ENCODE measurements around the gene ARL5B. TPM values are rescaled to one million over a fixed set of nuclear protein-coding genes. Genes with fewer than 3 reads are reported as not detected.

ARL5B gene
- total and polyA plus RNA-seq, 12 donors = 2.0 to 10.9 (median 7.2) TPM

GRCh38 chr10:18656724-18657123 is 2.5 kb upstream of the ARL5B start:
- intact Hi-C loops (cut with DNase I) = no loop called here
- Histone ChIP-seq H3K27me3 (no peaks in the 10 kb centered on the region), H3K4me1 (peaks cover 0 to 38% (median 28%) of the 10 kb centered on the region in 9 donors), H3K27ac (no peak overlapping the region), H3K36me3 (peaks cover 0 to 13% (median 0%) of the 10 kb centered on the region in 9 donors), H3K4me3 (no peak overlapping the region), H3K9me3 (no peaks in the 10 kb centered on the region)
- no peak for TF ChIP-seq CTCF (IDR thresholded peaks at IDR 0.05)
- DNase-seq (no peak), ATAC-seq (no peak)
- WGBS, 2 donors = 85 to 88% methylated on average over 3 of the region's 3 CpGs

- Histone ChIP-seq H3K4me3 (peak overlapping the region; percentile 61 to 97 (median 92)), H3K36me3 (peaks cover 0 to 13% (median 0%) of the 10 kb centered on the region in 9 donors), H3K27ac (peak overlapping the region; percentile 90 to 99 (median 98)), H3K4me1 (peaks cover 0 to 47% (median 32%) of the 10 kb centered on the region in 9 donors), H3K9me3 (no peaks in the 10 kb centered on the region), H3K27me3 (no peaks in the 10 kb centered on the region)
- intact Hi-C loops (cut with DNase I) = loop anchor here in 1 of 10 donors (1.0 kb wide), 1 partner anchor 7 kb away; the partner anchor contains the start of gene NSUN6
- TF ChIP-seq CTCF (IDR thresholded peaks at IDR 0.05) = no peak
- peak in 1 of 2 donors; percentile 24 for DNase-seq
- WGBS, 2 donors = 12 to 14% methylated on average over 23 of the region's 23 CpGs
- ATAC-seq = peak in 6 of 8 donors; percentile 0 to 36 (median 4)
Observed at GRCh38 chr10:18658271-18659124, 733 bp upstream of the ARL5B start.

DNA sequence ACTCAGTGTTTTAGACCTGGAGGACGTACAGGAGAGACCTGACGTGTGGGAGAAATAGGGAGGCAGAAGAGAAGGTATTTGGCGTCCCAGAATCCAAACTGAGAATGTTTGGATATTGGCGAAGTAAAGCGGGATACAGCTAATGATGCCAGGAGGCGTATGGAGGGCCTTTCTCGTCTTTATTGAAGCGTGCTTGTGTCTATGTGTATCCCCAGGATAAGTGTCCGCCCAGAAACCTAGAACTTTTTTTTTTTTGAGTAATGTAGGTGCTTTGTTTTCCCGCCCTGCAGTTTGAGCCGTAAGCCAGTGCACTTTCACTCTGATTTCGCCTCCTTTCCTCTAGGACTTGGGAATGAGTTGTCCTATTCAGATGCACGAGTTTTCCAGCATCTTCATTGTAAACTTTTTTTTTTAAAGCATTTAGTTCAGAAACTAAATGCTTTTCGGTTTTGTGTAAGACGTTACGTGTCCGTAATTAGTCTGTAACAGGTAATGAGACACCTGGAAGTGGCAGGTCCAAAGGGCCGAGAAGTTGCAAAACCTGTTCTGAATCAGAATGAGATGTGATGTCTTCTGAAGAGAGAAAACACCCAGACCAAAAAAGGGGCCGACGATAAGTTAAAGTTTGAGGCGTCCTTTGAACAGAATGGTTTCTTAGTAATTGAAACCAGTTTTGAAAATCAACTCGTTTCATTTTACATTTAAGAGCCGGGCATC is 746 bp downstream of the ARL5B start:
- Histone ChIP-seq H3K27ac (peak overlapping the region; percentile 90 to 99 (median 98)), H3K4me3 (peak overlapping the region; percentile 61 to 97 (median 92)), H3K36me3 (no peaks in the 10 kb centered on the region), H3K9me3 (no peaks in the 10 kb centered on the region), H3K4me1 (peaks cover 0 to 50% (median 33%) of the 10 kb centered on the region in 9 donors), H3K27me3 (no peaks in the 10 kb centered on the region)
- DNase-seq (no peak), ATAC-seq (peak in 5 of 8 donors; percentile 1 to 4 (median 2))
- 1% methylated on average over 23 of the region's 23 CpGs for WGBS, 2 donors
- intact Hi-C loops (cut with DNase I) = loop anchor here in 1 of 10 donors (1.0 kb wide), 1 partner anchor 9 kb away; the partner anchor contains the start of gene NSUN6
- no peak for TF ChIP-seq CTCF (IDR thresholded peaks at IDR 0.05)

DNA sequence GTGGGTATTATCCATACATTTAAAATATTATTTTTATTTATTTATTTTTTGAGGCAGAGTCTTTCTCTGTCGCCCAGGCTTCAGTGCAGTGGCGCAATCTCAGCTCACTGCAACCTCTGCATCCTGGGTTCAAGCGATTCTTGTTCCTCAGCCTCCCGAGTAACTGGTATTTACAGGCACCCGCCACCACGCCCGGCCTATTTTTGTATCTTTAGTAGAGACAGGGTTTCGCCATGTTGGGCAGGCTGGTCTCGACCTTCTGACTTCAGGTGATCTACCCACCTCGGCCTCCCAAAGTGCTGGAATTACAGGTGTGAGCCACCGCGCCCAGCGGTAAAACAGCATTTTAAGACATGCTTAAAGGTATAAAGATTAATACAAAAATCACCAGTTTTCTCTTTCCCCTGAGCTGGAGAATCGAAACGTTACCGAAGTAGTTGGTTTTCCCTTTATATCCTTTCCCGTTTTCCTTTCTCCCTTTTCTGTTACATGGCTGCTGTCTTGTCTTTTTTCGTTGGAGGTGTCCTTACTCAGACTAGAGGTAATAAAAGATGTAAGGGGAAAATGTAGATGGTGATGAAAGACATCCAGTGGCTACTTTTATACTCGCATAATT is 1.7 kb downstream of the ARL5B start:
- 88 to 89% methylated on average over 19 of the region's 19 CpGs for WGBS, 2 donors
- no peak for DNase-seq
- TF ChIP-seq CTCF (IDR thresholded peaks at IDR 0.05) = no peak
- H3K4me3 ChIP-seq = peak overlapping the region in 9 of 10 donors; percentile 61 to 97 (median 92)
- peak overlapping the region in 1 of 10 donors; percentile 9 for H3K27ac ChIP-seq
- H3K9me3 ChIP-seq = no peaks in the 10 kb centered on the region
- H3K4me1 ChIP-seq = peaks cover 0 to 58% (median 39%) of the 10 kb centered on the region in 9 donors
- H3K27me3 ChIP-seq = no peaks in the 10 kb centered on the region
- H3K36me3 ChIP-seq = no peaks in the 10 kb centered on the region
- no peak for ATAC-seq
- intact Hi-C loops (cut with DNase I) = no loop called here
